ENCODE data around the gene ANKS3. TPM values are rescaled to one million over a fixed set of nuclear protein-coding genes. Genes with fewer than 3 reads are reported as not detected.

ANKS3 gene
- total RNA-seq, 1 donor from 2014 or later = 25.8 TPM

GRCh38 chr16:4646773-4647643 is 87.1 kb downstream of the ANKS3 start:
- intact Hi-C loops (cut with micrococcal nuclease) = no loop called here
- Mint-ChIP-seq H3K27ac (peak overlapping the region; percentile 4), H3K36me3 (ENCODE audit: low read depth) (peaks cover 21% of the 10 kb centered on the region), H3K4me1 (ENCODE audit: low read depth) (peaks cover 27% of the 10 kb centered on the region), H3K27me3 (ENCODE audit: insufficient read depth) (no peaks in the 10 kb centered on the region), H3K9me3 (no peaks in the 10 kb centered on the region), H3K4me3 (no peak overlapping the region)
- DNase-seq (ENCODE audit: low spot score) = no peak

Other genes with a start within 250 kb of the ANKS3 start
- 61.6 and 62.7 TPM in 2 replicates for gene CDIP1, start 195.5 kb downstream of the ANKS3 start, total RNA-seq
- gene C16orf96, start 177.9 kb downstream of the ANKS3 start, total RNA-seq = 0.17 TPM in 1 of 2 replicates, not detected in the other
- gene UBALD1, start 119.4 kb downstream of the ANKS3 start, total RNA-seq = 23.1 and 26.2 TPM in 2 replicates
- 110 and 119 TPM in 2 replicates for gene MGRN1, start 109.4 kb downstream of the ANKS3 start, total RNA-seq
- 39.9 and 41.9 TPM in 2 replicates for gene NUDT16L1, start 40.7 kb downstream of the ANKS3 start, total RNA-seq
- not detected in 2 replicates for gene DNAAF8, start 266 bp upstream of the ANKS3 start, total RNA-seq
- gene ZNF500, start 32.9 kb upstream of the ANKS3 start, total RNA-seq = 16.6 and 17.4 TPM in 2 replicates
- gene SEPTIN12, start 54.1 kb upstream of the ANKS3 start, total RNA-seq = not detected in 2 replicates
- gene SMIM22, start 61.1 kb upstream of the ANKS3 start, total RNA-seq = not detected in 2 replicates
- 3.3 and 3.5 TPM in 2 replicates for gene ROGDI, start 68.4 kb upstream of the ANKS3 start, total RNA-seq
- gene GLYR1, start 113.0 kb upstream of the ANKS3 start, total RNA-seq = 119 and 120 TPM in 2 replicates
- gene UBN1, start 113.2 kb upstream of the ANKS3 start, total RNA-seq = 39.6 and 42.6 TPM in 2 replicates
- gene PPL, start 202.9 kb upstream of the ANKS3 start, total RNA-seq = not detected in 2 replicates
- gene SEC14L5, start 224.1 kb upstream of the ANKS3 start, total RNA-seq = not detected in 2 replicates

All from activated T-helper 1 cell treated with anti-CD3 and anti-CD28 coated beads, Interleukin-12 subunit alpha, Interleukin-12 subunit beta, Interleukin-2, Interleukin-4 antibody, amounts not matched to agents 30 ng/mL and 10 ng/mL and 1 ng/mL, durations not matched to agents 14 hours and 24 hours and 36 hours (primary cell).